Measurements from ENCODE around the gene MBD3L4. TPM values are rescaled to one million over a fixed set of nuclear protein-coding genes. Genes with fewer than 3 reads are reported as not detected.
"Not testable (repeated sequence)": the region's sequence is repeated elsewhere in the genome, so short reads cannot be mapped to it uniquely, and the experiment has no call there.

The MBD3L4 gene
- total RNA-seq, 1 donor from 2014 or later: not detected

- DNase-seq (ENCODE audit: low read depth in 2 of 2): not testable (repeated sequence)
These were observed 11.4 kb upstream of the MBD3L4 start for GRCh38 chr19:7051421-7051820.

GRCh38 chr19:7049021-7049420 is 9.0 kb upstream of the MBD3L4 start, which contains the start of gene MBD3L2:
MBD3L2 (plus strand) TSS chr19:7049321; CDS start chr19:7049374, 53 bp downstream.
- not testable (repeated sequence) for DNase-seq (ENCODE audit: low read depth in 2 of 2)

- DNase-seq (ENCODE audit: low read depth in 2 of 2): not testable (repeated sequence)
These were observed 1.6 kb upstream of the MBD3L4 start for GRCh38 chr19:7041563-7041962.

- DNase-seq (ENCODE audit: low read depth in 2 of 2): not testable (repeated sequence)
These were observed 9.7 kb downstream of the MBD3L4 start, which contains the start of gene MBD3L5 for GRCh38 chr19:7030278-7030677. MBD3L5 (plus strand) TSS chr19:7030578; CDS start chr19:7030612, 34 bp downstream.

- DNase-seq (ENCODE audit: low read depth in 2 of 2): not testable (repeated sequence)
These were observed 11.2 kb downstream of the MBD3L4 start for GRCh38 chr19:7028790-7029189.

- not testable (repeated sequence) for DNase-seq (ENCODE audit: low read depth in 2 of 2)
These were observed 18.6 kb downstream of the MBD3L4 start, which contains the start of gene MBD3L2B for GRCh38 chr19:7021331-7021730. MBD3L2B (minus strand) TSS chr19:7021431; CDS start chr19:7021397, 34 bp downstream.

- no peak for DNase-seq (ENCODE audit: low read depth in 2 of 2)
These were observed 21.2 kb downstream of the MBD3L4 start for GRCh38 chr19:7018828-7019227.

- no peak for DNase-seq (ENCODE audit: low read depth in 2 of 2)
These were observed 26.3 kb downstream of the MBD3L4 start for GRCh38 chr19:7013678-7014077.

GRCh38 chr19:7010722-7011593 is 29.0 kb downstream of the MBD3L4 start:
- no peak for DNase-seq (ENCODE audit: low read depth in 2 of 2)

GRCh38 chr19:7007859-7008258 is 32.1 kb downstream of the MBD3L4 start:
- DNase-seq (ENCODE audit: low read depth in 2 of 2): no peak

GRCh38 chr19:7006135-7006704 is 33.8 kb downstream of the MBD3L4 start:
- no peak for DNase-seq (ENCODE audit: low read depth in 2 of 2)

GRCh38 chr19:7004313-7004931 is 35.6 kb downstream of the MBD3L4 start:
- DNase-seq (ENCODE audit: low read depth in 2 of 2): peak; percentile 31 to 43

GRCh38 chr19:7000816-7001215 is 39.2 kb downstream of the MBD3L4 start:
- no peak for DNase-seq (ENCODE audit: low read depth in 2 of 2)

GRCh38 chr19:7000333-7000732 is 39.6 kb downstream of the MBD3L4 start:
- no peak for DNase-seq (ENCODE audit: low read depth in 2 of 2)

GRCh38 chr19:6999933-7000332 is 40.0 kb downstream of the MBD3L4 start:
- no peak for DNase-seq (ENCODE audit: low read depth in 2 of 2)

GRCh38 chr19:6997679-6998445 is 42.1 kb downstream of the MBD3L4 start:
- no peak for DNase-seq (ENCODE audit: low read depth in 2 of 2)

- no peak for DNase-seq (ENCODE audit: low read depth in 2 of 2)
These were observed 43.2 kb downstream of the MBD3L4 start for GRCh38 chr19:6996810-6997209.

GRCh38 chr19:6995054-6995453 is 44.9 kb downstream of the MBD3L4 start:
- DNase-seq (ENCODE audit: low read depth in 2 of 2): no peak

- DNase-seq (ENCODE audit: low read depth in 2 of 2): no peak
These were observed 51.7 kb downstream of the MBD3L4 start for GRCh38 chr19:6988257-6988656.

- no peak for DNase-seq (ENCODE audit: low read depth in 2 of 2)
These were observed 52.1 kb downstream of the MBD3L4 start for GRCh38 chr19:6987850-6988249.
